ENCODE results near the gene ELOVL1. TPM values are rescaled to one million over a fixed set of nuclear protein-coding genes. Genes with fewer than 3 reads are reported as not detected.
A peak's percentile ranks its signal among the peaks of the same experiment; 100 is the strongest.

The ELOVL1 gene
- total RNA-seq, 1 experiment from 2014 or later: 91.3 TPM

DNA sequence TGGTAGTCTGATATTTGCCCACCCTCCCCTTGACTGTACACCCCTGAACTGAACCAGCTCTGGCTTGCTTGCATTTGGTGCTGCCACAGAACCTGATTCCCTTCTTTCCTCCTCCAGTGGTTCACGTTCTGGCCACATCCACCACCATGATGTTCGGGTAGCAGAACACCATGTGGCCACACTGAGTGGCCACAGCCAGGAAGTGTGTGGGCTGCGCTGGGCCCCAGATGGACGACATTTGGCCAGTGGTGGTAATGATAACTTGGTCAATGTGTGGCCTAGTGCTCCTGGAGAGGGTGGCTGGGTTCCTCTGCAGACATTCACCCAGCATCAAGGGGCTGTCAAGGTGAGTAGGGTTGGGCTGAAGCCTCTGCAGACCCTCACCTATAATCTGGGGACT is 7.2 kb downstream of the ELOVL1 start (continued):
- no peak for TF ChIP-seq EZH2 (IDR thresholded peaks at IDR 0.05)
- no peak for TF ChIP-seq EZH2phosphoT487 (IDR thresholded peaks at IDR 0.05; ENCODE audit: borderline replicate concordance)
- no peak for TF ChIP-seq MAX (IDR thresholded peaks at IDR 0.05)
- no peak for TF ChIP-seq ZFX (IDR thresholded peaks at IDR 0.05)
- TF ChIP-seq, protein P1, sequence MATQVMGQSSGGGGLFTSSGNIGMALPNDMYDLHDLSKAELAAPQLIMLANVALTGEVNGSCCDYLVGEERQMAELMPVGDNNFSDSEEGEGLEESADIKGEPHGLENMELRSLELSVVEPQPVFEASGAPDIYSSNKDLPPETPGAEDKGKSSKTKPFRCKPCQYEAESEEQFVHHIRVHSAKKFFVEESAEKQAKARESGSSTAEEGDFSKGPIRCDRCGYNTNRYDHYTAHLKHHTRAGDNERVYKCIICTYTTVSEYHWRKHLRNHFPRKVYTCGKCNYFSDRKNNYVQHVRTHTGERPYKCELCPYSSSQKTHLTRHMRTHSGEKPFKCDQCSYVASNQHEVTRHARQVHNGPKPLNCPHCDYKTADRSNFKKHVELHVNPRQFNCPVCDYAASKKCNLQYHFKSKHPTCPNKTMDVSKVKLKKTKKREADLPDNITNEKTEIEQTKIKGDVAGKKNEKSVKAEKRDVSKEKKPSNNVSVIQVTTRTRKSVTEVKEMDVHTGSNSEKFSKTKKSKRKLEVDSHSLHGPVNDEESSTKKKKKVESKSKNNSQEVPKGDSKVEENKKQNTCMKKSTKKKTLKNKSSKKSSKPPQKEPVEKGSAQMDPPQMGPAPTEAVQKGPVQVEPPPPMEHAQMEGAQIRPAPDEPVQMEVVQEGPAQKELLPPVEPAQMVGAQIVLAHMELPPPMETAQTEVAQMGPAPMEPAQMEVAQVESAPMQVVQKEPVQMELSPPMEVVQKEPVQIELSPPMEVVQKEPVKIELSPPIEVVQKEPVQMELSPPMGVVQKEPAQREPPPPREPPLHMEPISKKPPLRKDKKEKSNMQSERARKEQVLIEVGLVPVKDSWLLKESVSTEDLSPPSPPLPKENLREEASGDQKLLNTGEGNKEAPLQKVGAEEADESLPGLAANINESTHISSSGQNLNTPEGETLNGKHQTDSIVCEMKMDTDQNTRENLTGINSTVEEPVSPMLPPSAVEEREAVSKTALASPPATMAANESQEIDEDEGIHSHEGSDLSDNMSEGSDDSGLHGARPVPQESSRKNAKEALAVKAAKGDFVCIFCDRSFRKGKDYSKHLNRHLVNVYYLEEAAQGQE (IDR thresholded peaks at IDR 0.05; ENCODE audit: low read depth): no peak
- no peak for TF ChIP-seq EGR1 (IDR thresholded peaks at IDR 0.05; ENCODE audit: low read depth)

DNA sequence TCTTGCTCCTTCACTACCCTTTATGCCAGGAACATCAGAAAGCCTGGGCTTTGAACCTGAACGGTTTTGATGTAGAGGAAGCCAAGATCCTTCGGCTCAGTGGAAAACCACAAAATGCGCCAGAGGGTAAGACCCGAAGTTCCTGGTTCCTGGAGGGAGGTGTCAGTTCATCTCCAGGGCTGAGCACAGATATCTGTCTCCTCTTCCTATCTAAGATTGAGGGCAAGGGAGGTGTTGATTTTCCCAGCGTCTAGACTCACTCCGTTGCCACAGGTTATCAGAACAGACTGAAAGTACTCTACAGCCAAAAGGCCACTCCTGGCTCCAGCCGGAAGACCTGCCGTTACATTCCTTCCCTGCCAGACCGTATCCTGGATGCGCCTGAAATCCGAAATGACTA is 8.1 kb downstream of the ELOVL1 start:
- ChIA-PET RAD21 (ENCODE audit: low non-redundant PET in 1 of 2, low total read pairs in 2 of 2, uncharacterized antibody in 2 of 2, unreplicated experiment in 2 of 2) (no interaction called here), POLR2A (interaction anchor here (1.2 to 2.0 kb wide), 2 partner anchors 9 to 74 kb away, joined by 3 to 10 read pairs; partner anchors contain the start of gene C1orf210), CTCF (interaction anchor here (2.6 kb wide), 1 partner anchor 133 kb away, joined by 12 read pairs; no protein-coding TSS in a partner anchor)
- no peak overlapping the region for H2AFZ ChIP-seq (ENCODE audit: low read depth, low read length, poor library complexity, severe bottlenecking)
- peak overlapping the region; percentile 83 for H3K4me2 ChIP-seq (ENCODE audit: low read length)
- peak overlapping the region; percentile 76 for H3K27ac ChIP-seq (ENCODE audit: low read depth, low read length)
- H3K36me3 ChIP-seq (ENCODE audit: control insufficient read depth in 1 of 2, insufficient read depth in 2 of 2, low read length in 2 of 2): peaks cover 23 to 48% of the 10 kb centered on the region in 2 experiments
- no peaks in the 10 kb centered on the region for H3K27me3 ChIP-seq (ENCODE audit: insufficient read depth, low read length)
- peak overlapping the region; percentile 76 to 91 for H3K4me3 ChIP-seq (replicated peaks in 1 of 2; ENCODE audit: low read depth in 1 of 2, low read length in 2 of 2)
- DNase-seq (ENCODE audit: low read depth, low spot score) (no peak), ATAC-seq (no peak)
- intact Hi-C loops (cut with micrococcal nuclease): no loop called here
- BruUV-seq (replicated peaks): no TSS peak
- H3K4me1 ChIP-seq (ENCODE audit: control insufficient read depth in 1 of 2, insufficient read depth in 2 of 2, low read length in 2 of 2): peaks cover 13 to 59% of the 10 kb centered on the region in 2 experiments
- peak overlapping the region; percentile 94 for H3K9ac ChIP-seq (ENCODE audit: low read length)
- TF ChIP-seq SP1 (IDR thresholded peaks at IDR 0.05; ENCODE audit: low read depth) (no peak), JUND (IDR thresholded peaks at IDR 0.05) (no peak)
- no peaks in the 10 kb centered on the region for H3K9me2 ChIP-seq (ENCODE audit: insufficient read depth)
- H3K9me3 ChIP-seq (ENCODE audit: control insufficient read depth in 1 of 2, insufficient read depth in 1 of 2, low read depth in 1 of 2, low read length in 2 of 2): no peaks in the 10 kb centered on the region
- H4K20me1 ChIP-seq (ENCODE audit: insufficient read depth): peaks cover 3% of the 10 kb centered on the region; the same call in 1 of the 2 replicates
- H3K79me2 ChIP-seq (ENCODE audit: insufficient read depth, low read length): peaks cover 37% of the 10 kb centered on the region
